ENCODE measurements around the gene MLIP.

GRCh38 chr6:54232703-54233102 lies 121.5 kb downstream of the MLIP start:
- no peak for TF ChIP-seq CTCF (IDR thresholded peaks at IDR 0.05)
- TF ChIP-seq POLR2AphosphoS5 (IDR thresholded peaks at IDR 0.05): no peak
- TF ChIP-seq POLR2A (IDR thresholded peaks at IDR 0.05): no peak

All from breast epithelium (tissue), 3 donors.